GM21367 (cell line): ENCODE data around the gene FHIT.

Experiments
- ATAC-seq: cut with Tn5 transposase; IDR thresholded peaks from one replicate; pipeline ENCODE4 v1.9.1; 2021; ENCODE audit not compliant: unreplicated experiment

FHIT gene

DNA sequence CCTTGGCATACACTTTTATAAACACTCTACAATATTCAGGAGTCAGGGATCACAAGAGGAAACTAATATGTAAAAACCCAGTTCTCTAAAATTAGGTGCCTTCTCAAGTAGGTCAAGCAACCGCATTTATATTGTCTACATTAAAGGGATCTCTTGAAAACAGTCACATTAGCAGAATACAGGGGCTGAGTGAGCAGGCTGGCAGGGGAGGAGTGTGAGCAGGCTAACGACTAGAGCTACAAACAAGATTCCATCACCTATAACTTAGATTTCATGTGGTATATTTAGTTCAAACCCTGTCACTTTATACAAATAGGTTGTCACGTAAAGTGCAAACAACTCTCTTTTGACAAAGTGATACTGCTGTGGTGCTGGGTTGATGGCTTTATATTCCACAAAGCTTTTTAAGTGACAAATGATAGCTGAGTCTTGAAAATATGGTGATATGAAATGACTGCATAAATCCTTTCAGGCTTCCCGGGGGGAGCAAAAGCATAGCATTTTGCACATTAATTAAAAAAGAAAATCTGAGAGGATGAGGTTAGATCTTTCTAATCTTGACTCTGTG, 937.9 kb downstream of the FHIT start:
- no peak for ATAC-seq

DNA sequence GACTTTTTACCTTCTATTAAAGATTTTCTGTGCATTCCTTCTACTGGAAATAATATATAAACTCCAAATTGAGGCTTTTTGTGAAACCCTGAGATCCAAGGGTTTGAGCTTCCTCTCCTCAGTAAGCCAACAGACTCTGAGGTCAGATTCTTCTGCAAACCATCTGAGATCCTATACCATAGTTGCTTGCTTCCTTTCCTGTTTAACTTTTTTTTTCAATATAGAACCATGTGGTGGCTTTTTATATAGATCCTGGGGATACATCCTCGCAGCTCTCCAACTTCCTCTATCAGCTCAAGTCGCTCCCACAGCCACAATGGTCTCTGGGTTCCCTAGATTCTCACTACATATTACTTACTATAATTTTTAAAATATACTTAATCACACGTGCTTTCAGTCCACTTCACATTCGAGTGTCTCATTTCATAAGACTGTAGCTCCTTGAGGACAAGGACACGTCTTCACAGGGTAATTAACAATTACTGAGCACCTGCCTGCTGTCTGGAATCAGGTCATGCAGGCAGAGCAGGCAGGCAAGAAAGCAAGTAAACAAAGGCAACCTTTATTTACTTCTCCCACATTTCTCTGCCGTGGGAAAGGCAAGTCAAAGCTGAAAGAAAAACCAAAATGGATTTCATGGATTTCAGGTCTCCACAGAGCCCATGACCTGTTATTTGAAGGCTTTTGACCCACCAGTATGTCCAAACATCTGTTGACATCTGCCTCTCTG, 941.5 kb downstream of the FHIT start:
- ATAC-seq: no peak

DNA sequence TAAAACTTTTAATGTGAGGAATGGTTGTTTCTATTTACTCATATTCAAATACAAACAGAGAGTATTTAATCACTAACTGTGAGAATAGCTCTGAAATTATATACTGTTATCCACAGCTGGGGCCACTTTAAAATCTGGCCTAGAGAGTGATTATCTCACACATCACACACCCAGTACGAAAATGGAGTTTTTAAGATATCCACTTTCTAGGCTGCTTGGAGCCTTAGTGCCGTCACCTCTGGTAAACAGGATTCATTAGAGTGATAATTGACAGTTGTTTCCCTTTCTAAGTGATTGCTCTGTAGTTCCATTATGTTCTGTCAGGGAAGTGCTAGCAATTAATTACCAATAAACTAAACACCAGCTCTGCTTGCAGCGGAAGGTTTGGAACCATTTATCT, 942.4 kb downstream of the FHIT start:
- ATAC-seq: no peak

DNA sequence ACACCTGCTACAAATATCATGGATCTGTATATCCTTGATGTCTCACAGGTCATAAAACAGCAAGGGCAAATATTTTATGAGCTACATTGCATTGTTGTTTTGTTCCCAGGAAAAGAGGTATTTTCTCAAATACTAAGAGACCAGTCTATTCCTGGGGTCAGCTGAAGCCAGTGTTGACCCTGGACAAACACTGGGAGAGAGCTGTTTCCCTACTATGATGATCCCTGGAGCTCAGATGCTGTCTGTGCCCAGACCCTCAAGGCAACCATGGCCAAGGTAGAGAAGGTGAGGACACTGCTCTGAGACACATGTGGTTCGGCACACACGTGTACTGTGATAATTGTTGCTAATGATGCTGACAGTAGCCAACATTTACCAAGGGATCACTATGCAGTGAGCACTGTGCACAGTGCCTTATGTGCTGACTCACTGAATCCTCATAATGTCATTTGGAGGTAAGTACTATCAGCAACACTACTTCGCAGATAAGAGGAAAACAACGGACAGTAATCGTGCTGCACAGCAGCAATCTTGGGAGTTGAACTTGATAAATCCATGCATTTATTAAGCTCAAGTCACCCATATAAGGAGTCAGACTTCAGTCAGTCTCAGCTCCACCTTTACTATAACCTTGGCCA, 943.6 kb downstream of the FHIT start:
- no peak for ATAC-seq

DNA sequence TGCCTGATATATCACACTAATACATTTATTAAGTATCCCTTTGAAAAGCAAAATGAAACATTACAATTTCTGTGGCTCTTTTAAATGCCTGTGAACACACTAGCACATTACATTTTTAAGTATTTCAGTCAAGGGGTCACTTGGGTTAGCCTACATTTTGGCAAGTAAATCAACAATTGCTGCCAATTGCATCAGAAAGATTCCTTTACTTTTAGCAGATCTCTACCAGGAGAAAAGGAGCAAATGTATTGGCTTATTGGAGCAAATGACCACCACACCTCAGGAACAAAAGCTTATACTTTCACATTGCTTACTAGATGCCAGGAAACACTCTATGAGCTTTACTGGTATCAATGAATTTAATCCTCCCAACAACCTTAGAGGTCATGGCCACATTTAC, 947.1 kb downstream of the FHIT start:
- ATAC-seq: no peak

DNA sequence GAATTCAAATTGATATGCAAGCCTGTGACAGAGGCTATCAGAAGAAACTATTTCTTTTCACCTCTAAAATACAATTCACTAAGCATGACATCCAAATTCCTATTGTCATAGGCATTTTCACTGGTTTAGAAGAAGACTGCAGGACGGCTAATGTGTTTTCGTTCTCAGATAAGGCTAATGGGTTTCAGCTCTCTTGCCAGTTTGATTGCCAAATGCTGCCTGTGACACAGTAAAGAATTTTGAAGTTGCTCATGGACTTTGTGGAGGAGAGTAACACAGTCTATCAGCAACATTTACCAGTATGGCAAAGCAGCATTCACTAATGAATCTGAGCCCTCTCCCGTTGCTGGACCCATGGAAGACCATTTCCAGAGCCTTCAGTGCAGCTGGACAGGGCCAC, 948.1 kb downstream of the FHIT start:
- ATAC-seq: no peak

DNA sequence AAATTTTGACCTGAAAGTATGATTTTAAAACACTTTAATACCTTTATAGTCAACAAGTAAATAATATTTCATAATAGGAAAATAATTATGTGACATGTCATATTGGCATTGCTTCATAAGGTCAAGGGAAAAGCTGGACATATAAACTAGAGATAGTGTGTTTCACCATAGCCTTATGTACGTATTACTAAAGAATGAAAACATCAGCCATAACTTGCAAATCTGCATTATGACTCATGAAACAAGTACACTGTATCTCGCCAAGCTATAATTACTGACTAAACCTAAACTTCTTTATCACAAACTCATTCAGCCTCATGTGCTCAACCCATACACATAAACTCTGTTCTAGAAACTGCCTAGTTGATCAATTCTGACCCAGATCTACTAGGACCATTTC, 950.1 kb downstream of the FHIT start:
- no peak for ATAC-seq

DNA sequence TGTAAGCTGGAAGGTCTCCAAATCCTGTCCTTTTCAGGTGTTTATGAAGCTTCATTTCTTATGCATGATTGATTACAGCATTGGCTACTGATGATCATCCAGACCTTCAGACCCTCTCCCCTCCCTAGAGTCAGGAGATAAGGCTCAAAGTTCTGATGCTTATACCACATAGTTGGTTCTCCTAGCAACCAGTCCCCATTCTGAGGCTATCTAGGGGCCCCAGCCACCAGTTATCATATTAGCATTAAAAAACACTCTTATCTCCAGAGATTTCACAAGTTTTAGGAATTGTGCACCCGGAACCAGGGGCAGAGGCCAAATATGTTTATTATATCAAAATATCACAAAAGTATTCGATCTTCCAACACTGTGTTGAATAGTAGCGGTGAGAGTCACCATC, 953.1 kb downstream of the FHIT start:
- ATAC-seq: no peak

DNA sequence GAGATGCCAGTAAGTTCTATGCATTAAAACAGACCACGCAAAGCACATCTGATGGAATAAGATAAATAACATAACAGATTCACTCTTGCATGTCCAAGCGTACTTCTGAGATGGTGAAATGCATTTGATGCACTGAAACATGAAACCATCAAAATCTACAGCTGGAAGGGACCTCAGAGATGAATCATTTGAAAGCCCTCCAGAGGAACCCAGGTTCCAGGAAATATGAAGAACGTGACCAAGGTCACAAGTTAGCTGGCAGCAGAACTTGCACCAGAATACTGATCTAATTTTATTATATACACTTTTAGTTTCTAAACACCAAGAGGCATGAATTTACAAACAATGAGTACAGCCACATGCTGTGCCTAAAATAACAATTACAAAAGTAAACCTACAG, 957.1 kb downstream of the FHIT start:
- no peak for ATAC-seq

DNA sequence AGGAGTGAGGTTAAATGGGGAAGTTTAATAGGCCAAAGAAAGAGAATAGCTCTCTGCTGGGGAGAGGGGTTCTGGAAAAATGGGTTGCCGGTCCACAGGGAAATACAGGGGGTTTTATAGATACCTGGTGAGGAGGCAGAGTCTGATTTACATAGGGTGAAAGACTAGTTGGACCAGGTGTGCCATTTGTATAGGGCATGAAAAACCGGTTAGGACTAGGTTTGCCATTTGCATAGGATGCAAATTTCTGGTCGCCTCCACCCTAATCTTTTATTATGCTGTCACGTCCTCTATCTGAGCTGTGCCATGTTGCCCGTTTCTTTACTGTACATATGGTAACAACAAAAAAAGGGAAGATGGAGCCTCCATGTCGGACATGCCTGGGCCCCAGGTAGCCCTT, 960.1 kb downstream of the FHIT start:
- no peak for ATAC-seq

DNA sequence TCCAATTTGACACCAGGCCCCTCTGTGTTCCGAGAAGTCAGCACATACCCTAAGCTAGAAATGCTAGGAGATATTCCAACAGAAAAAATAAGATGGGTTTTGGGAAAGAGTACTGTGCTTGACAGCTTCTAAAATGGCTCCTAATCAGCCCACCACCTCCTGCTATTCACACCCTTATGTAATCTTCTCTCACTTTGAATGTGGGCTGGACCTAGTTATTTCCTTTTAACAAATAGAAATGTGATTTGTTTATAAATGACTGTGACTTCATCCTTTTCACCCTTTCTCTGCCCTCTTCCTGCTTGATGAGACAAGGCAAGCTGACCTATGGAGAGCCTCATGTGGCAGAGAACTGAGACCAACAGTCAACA, 961.1 kb downstream of the FHIT start:
- ATAC-seq: no peak

DNA sequence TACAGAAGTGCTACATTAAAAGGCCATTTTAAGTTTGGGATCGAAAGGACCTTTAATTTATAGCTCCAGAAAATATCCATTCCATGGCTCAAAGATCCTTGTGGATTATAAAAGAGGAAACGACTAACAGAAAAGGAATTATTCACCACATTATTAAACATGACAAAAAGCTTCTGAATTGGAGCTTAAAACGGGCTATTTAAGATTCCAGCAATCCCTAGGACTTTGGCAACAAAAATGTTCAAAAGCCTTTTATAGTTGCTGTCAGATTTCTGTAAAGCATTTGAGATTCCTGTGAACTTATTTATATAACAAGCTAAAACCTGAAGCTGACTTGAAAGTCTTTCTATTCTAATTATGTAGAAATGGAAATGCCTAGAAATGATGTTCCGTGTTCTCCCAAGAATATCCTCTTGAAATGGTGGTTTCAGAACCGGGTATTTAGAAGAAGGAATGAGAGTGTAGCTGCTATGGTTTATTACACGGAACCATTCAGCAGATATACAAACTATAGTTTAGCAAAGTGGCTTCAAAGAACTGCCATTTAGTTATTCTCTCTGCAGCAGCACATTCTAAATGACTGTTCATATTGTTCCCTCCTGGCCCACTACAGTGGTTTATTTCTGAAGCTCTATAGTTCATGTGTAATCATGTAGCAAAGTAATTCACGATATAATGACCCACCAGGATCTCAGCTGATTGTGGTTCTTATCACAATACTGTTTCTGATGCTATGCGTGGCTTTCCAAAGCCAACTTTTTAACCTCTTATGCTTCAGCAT, 961.7 kb downstream of the FHIT start:
- ATAC-seq: no peak

DNA sequence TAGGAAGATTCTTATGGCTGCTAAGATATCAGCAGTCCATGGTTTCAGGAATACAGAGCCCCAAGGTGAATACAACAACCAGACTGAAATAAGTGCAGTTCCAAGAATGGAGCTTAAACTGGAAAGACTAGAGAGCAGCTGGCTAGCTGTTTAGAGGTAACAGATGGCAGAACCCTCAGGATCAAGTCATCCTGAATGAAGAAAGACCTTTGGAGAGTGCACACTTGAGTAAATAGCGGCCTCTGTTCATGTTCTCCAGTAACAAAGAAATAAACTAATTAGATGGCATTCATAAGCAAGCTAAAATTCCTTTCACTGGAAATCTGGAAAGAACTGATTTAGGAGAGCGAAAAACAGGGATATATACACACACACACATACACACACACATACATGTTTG, 968.4 kb downstream of the FHIT start:
- ATAC-seq: no peak

DNA sequence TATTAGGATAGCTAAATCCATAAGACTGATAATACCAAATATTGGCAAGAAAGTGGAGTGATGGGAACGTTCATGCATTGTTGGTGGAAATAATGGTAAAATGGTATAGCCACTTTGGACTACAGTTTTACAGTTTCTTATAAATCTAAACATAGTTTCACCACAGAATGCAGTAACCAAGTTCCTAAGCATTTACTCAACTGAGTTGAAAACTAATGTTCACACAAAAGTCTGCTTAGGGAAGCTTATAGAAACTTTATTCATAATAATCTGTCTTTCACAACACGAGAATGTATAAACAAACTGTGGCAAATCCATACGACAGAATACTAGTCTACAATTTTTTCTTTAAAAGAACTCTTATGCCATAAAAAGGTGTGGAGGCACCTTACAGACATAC, 969.3 kb downstream of the FHIT start:
- ATAC-seq: no peak

DNA sequence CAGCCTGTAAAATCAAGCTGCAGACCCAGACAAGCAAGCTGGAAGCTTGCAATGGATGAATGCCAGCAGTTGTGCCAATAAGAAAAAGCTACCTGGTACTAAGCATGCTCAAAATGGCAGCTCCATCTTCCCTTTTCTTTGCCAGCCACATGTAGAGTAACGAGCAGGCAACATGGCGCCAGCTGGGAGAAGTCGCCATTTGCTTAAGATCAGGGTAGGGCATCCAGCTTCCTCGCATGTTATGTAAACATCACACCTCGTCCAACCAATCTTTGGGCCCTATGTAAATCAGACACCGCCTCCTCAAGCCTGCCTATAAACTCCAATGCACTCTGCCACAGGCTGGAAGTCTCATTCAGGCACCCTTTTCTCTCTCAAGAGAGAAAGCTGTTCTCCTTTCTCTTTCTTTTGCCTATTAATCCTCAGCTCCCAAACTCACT, 973.9 kb downstream of the FHIT start:
- no peak for ATAC-seq

DNA sequence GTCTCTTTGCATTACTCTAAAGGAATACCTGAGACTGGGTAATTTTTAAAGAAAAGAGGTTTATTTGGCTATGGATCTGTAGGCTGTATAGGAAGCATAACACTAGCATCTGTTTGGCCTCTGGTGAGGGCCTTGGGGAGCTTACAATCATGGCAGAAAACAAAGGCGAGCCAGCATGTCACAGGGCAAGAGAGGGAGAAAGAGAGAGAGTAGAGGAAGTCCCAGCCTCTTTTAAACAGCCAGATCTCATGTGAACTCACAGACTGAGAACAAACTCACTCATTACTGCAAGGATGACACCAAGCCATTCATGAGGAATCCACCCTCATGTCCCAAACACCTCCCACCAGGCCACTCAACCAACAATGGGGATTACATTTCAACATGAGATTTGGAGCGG, 974.6 kb downstream of the FHIT start:
- ATAC-seq: no peak

DNA sequence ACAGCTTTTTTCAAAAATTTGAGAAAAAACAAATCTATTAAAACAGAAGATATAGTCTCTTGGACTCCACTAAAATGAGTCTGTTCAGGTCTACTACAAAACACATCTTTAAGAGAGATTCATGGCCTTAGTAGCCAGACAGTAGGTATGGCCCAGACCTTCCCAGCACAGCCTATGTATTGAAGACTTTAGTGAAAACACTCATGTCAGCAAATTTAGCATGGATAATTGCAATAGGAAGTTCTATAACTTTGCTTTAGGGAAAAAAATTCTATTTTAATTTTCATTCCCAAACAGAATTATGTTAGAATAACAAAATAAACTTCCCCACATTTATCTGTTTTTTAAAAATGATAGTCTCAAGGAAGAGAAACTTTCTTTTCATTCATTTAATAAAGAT, 976.6 kb downstream of the FHIT start:
- no peak for ATAC-seq

DNA sequence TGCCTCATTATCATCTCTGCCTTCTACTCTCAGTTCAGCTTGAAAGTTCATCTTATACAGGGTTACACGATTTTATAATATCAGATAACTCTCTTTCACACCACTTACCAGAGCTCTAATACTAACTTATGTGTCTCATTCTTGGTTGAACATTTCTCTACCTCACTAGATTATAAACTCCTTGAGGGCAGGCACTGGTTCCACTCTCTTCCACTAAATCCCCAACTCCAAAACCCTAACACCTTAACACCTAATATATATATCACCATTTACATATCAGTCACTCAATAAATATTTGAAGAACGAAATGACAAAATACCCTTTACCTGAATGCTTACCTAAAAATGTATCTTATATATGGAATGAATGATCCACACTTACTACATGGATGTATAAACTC, 977.2 kb downstream of the FHIT start:
- no peak for ATAC-seq

DNA sequence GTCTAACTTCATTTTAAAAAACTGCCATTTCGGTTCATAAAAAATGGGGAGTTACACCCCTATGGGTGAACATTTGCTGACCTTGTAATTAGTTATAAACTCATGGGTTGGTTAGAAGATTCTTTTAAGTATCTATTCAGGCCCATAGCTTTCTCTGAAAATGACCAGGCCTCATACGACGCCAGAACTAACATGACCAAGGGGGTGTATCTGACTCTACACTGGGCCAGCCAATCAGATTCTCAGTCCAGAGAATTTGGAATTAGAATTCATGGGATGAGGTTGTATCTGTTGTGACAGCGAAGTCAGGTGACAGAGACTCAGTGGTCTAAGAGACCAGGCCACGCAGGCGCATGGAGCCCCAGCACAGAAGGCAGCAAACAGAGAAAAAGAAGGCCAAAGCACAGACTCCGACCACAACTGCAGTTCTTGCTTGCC, 981.4 kb downstream of the FHIT start:
- ATAC-seq: no peak

DNA sequence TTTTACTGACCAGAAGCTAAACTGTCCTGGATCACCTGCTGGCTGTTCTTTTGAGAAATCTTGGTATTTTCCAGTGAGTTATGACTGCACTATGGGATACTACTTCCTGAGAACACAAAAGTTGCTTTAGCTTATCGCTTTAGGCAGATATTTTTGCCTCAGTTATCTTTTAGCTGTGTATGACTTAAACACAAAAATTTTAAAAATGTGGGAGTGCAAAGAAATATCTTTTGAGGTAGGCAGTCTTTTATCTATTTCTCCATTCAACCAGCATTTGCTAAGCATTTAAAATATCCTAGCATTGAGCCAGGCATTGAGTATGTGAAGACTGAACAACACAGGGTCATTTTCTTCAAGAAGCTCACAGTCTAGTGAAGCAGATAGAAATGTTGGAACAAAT, 981.9 kb downstream of the FHIT start:
- no peak for ATAC-seq

DNA sequence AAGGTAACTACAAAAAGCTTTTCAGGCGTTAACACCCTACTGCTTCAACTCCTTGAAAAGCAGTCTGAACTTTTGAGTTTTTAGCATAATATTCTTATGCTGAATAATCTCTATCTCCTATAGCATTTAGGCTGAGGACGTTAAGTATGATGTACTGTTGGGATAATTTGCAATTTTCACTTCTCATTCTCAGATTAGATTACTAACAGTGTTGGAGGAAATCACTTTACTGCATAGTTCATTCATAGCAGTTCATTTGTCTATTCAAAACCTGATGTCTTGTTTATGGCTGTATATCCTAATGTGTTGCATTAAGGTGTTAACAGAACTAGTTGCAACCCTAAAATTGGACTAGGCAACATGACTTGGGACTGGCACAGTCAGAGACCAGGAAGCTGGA, 983.1 kb downstream of the FHIT start:
- no peak for ATAC-seq

DNA sequence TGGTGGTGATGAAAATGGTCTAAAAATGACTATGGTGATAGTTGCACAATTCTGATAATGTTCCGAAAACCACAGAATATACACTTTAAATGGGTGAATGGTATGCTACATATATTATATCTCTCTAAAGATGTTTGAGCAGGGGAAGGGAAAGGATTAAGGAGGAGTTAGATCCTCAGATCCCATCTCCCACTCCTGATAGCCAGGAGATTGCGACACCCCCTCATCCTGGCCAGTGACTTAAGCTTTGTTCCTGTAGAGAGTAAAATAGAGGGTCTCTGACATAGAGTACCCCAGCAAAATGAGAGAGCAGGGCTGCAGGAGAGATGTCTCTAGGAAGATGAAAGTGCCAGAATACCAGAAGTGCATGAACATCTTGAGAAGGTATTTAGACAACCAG, 984.8 kb downstream of the FHIT start:
- ATAC-seq: no peak
